ENCODE data around the gene PLA2R1. TPM values are rescaled to one million over a fixed set of nuclear protein-coding genes. Genes with fewer than 3 reads are reported as not detected.

The PLA2R1 gene
- total RNA-seq, 1 donor from 2014 or later, result 9.0 TPM

- Histone ChIP-seq H3K4me1 (no peaks in the 10 kb centered on the region), H3K27me3 (peaks cover 4% of the 10 kb centered on the region), H3K27ac (no peak overlapping the region), H3K36me3 (no peaks in the 10 kb centered on the region), H3K9me3 (no peaks in the 10 kb centered on the region), H3K4me3 (no peak overlapping the region)
- DNase-seq, result no peak
- TF ChIP-seq, protein P1, sequence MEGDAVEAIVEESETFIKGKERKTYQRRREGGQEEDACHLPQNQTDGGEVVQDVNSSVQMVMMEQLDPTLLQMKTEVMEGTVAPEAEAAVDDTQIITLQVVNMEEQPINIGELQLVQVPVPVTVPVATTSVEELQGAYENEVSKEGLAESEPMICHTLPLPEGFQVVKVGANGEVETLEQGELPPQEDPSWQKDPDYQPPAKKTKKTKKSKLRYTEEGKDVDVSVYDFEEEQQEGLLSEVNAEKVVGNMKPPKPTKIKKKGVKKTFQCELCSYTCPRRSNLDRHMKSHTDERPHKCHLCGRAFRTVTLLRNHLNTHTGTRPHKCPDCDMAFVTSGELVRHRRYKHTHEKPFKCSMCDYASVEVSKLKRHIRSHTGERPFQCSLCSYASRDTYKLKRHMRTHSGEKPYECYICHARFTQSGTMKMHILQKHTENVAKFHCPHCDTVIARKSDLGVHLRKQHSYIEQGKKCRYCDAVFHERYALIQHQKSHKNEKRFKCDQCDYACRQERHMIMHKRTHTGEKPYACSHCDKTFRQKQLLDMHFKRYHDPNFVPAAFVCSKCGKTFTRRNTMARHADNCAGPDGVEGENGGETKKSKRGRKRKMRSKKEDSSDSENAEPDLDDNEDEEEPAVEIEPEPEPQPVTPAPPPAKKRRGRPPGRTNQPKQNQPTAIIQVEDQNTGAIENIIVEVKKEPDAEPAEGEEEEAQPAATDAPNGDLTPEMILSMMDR (IDR thresholded peaks at IDR 0.05), result no peak
- intact Hi-C loops (cut with DNase I), result no loop called here
- no peak for ATAC-seq
Measured at GRCh38 chr2:159916511-159916910, 145.9 kb downstream of the PLA2R1 start.

GRCh38 chr2:159913900-159914299 is 148.5 kb downstream of the PLA2R1 start:
- Histone ChIP-seq H3K27ac (no peak overlapping the region), H3K27me3 (no peaks in the 10 kb centered on the region), H3K9me3 (no peaks in the 10 kb centered on the region), H3K4me1 (no peaks in the 10 kb centered on the region), H3K4me3 (no peak overlapping the region), H3K36me3 (no peaks in the 10 kb centered on the region)
- ATAC-seq (no peak), DNase-seq (no peak)
- intact Hi-C loops (cut with DNase I), result no loop called here
- TF ChIP-seq, protein P1 (IDR thresholded peaks at IDR 0.05), result no peak

- TF ChIP-seq, protein P1 (IDR thresholded peaks at IDR 0.05), result no peak
- Histone ChIP-seq H3K27ac (no peak overlapping the region), H3K4me3 (no peak overlapping the region), H3K27me3 (no peaks in the 10 kb centered on the region), H3K9me3 (no peaks in the 10 kb centered on the region), H3K36me3 (no peaks in the 10 kb centered on the region), H3K4me1 (no peaks in the 10 kb centered on the region)
- intact Hi-C loops (cut with DNase I), result no loop called here
- ATAC-seq (no peak), DNase-seq (no peak)
Measured at GRCh38 chr2:159912580-159912979, 149.8 kb downstream of the PLA2R1 start.

DNA sequence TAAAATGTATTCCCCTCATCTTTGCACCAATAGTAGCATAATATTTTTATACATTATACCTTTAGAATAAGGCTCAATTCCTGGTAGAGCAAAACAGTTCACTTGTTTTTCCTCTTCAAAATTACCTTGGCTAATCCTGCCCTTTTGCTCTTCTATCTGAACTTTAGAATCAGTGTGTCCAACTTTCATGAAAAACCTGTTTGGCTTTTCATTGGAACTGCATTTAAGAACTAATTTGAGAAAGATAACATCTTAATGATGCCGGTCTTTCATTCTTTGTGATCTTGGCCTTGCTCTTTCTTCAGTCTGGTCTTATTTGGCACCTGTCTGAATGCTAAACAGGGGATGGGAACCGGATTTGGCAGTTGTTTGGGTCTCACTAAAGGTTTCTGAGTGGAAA is 151.5 kb downstream of the PLA2R1 start:
- ATAC-seq (no peak), DNase-seq (no peak)
- H3K9me3 ChIP-seq, result no peaks in the 10 kb centered on the region
- H3K27ac ChIP-seq, result no peak overlapping the region
- TF ChIP-seq, protein P1 (IDR thresholded peaks at IDR 0.05), result no peak
- no peaks in the 10 kb centered on the region for H3K36me3 ChIP-seq
- no peaks in the 10 kb centered on the region for H3K4me1 ChIP-seq
- H3K4me3 ChIP-seq, result no peak overlapping the region
- H3K27me3 ChIP-seq, result no peaks in the 10 kb centered on the region
- intact Hi-C loops (cut with DNase I), result no loop called here

DNA sequence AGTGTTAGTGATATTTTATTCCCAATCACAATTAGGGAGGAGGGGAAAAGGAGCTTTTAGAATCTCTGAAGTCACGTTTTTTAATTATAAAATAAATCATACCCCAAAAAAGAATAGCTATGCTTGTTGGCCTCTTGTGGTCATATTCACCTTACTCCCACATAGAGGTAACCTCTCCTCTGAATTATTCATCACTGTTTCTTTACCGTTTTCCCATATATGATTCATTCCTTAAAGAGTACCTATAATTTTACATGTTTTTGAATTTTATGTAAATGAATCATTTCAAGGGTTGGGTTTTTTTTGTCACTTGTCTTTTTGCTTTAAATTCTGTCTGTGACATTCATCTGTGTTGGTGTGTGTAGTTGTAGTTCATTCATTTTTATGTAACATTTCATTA is 153.8 kb downstream of the PLA2R1 start:
- Histone ChIP-seq H3K27ac (no peak overlapping the region), H3K4me1 (no peaks in the 10 kb centered on the region), H3K36me3 (no peaks in the 10 kb centered on the region), H3K9me3 (no peaks in the 10 kb centered on the region), H3K27me3 (no peaks in the 10 kb centered on the region), H3K4me3 (no peak overlapping the region)
- TF ChIP-seq, protein P1 (IDR thresholded peaks at IDR 0.05), result no peak
- intact Hi-C loops (cut with DNase I), result no loop called here
- DNase-seq, result no peak
- ATAC-seq, result no peak

GRCh38 chr2:159907909-159908308 is 154.5 kb downstream of the PLA2R1 start:
- ATAC-seq, result no peak
- DNase-seq, result no peak
- TF ChIP-seq, protein P1 (IDR thresholded peaks at IDR 0.05), result no peak
- no peaks in the 10 kb centered on the region for H3K36me3 ChIP-seq
- intact Hi-C loops (cut with DNase I), result no loop called here
- no peaks in the 10 kb centered on the region for H3K9me3 ChIP-seq
- H3K4me3 ChIP-seq, result no peak overlapping the region
- no peaks in the 10 kb centered on the region for H3K4me1 ChIP-seq
- no peaks in the 10 kb centered on the region for H3K27me3 ChIP-seq
- H3K27ac ChIP-seq, result no peak overlapping the region

All from upper lobe of right lung (tissue), 1 donor.